Liver (tissue), 3 donors: ENCODE measurements around the gene SRC.

Experiments used
- ATF3 ChIP-seq: IDR thresholded peaks from 2 replicates; pipeline ENCODE4 v1.6.1; 2016; ENCODE audit warnings: antibody characterized with exemption
- CTCF ChIP-seq: fragments of 150-350 bp; IDR thresholded peaks from 2 replicates; pipeline ENCODE4 v1.5.1; 2017; ENCODE audit warnings: improper control_type of control experiment, low read depth, low read length; ENCODE audit not compliant: missing input control
- FOXA2 ChIP-seq: IDR thresholded peaks from 2 replicates; pipeline ENCODE4 v1.6.1; 2016; ENCODE audit warnings: antibody characterized with exemption
- GABPA ChIP-seq, 2 donors: IDR thresholded peaks in 1 of 2; conservative IDR thresholded peaks in 1 of 2; 2 replicates each; pipeline ENCODE4 v1.6.1; 2016; ENCODE audit warnings: antibody characterized with exemption in 2 of 2, mild to moderate bottlenecking in 1 of 2, moderate library complexity in 1 of 2
- JUND ChIP-seq, 2 donors: IDR thresholded peaks; 2 replicates each; pipeline ENCODE4 v1.6.1; 2016; ENCODE audit warnings: antibody characterized with exemption in 2 of 2
- MAX ChIP-seq: IDR thresholded peaks from 2 replicates; pipeline ENCODE4 v1.6.1; 2016; ENCODE audit warnings: antibody characterized with exemption
- RAD21 ChIP-seq, 2 donors: IDR thresholded peaks; 2 replicates each; pipeline ENCODE4 v1.6.1; 2016; ENCODE audit warnings: antibody characterized with exemption in 2 of 2, mild to moderate bottlenecking in 2 of 2
- REST ChIP-seq: IDR thresholded peaks from 2 replicates; pipeline ENCODE4 v1.6.1; 2016; ENCODE audit warnings: antibody characterized with exemption, mild to moderate bottlenecking
- TAF1 ChIP-seq: conservative IDR thresholded peaks from 2 replicates; pipeline ENCODE4 v1.6.1; 2016; ENCODE audit warnings: antibody characterized with exemption, mild to moderate bottlenecking
- YY1 ChIP-seq: IDR thresholded peaks from 2 replicates; pipeline ENCODE4 v1.6.1; 2016; ENCODE audit warnings: antibody characterized with exemption, mild to moderate bottlenecking
- donor health status: healthy.
- donor health status: healthy.

GRCh38 chr20:37379967-37380828 is 34.3 kb downstream of the SRC start:
- TF ChIP-seq CTCF (no peak), RAD21 (IDR thresholded peaks at IDR 0.05) (no peak), TAF1 (no peak), GABPA (IDR thresholded peaks at IDR 0.05 in 1 of 2, conservative IDR thresholded peaks at IDR 0.05 in 1 of 2) (no peak), FOXA2 (no peak), YY1 (no peak), REST (no peak), ATF3 (no peak), JUND (IDR thresholded peaks at IDR 0.05) (peak in 1 of 2 donors; percentile 74), MAX (no peak)
